GM23338 (cell line): ENCODE measurements around the gene B4GALNT4. TPM values are rescaled to one million over a fixed set of nuclear protein-coding genes. Genes with fewer than 3 reads are reported as not detected.

Source experiments
- ATAC-seq: fragments of 200-7000 bp; cut with Tn5 transposase; 3 replicates; pipeline ENCODE4 v1.9.1; 2020
- DNase-seq: peaks from one replicate; pipeline ENCODE4 v3.0.0-alpha.2; 2015; ENCODE audit warnings: low spot score
- H2AFZ ChIP-seq: fragments of 200-600 bp; sonication (generic); 2 replicates; pipeline ENCODE4 v1.8.0; 2016; ENCODE audit warnings: antibody characterized with exemption, mild to moderate bottlenecking, moderate library complexity
- H3F3A ChIP-seq: fragments of 200-600 bp; sonication (generic); replicated peaks from 2 replicates; pipeline ENCODE4 v1.8.0; 2017; ENCODE audit warnings: antibody characterized with exemption, mixed run types, low read depth
- H3K27ac ChIP-seq: fragments of 200-600 bp; sonication (generic); 2 replicates; pipeline ENCODE4 v1.6.1; 2016; ENCODE audit warnings: low read depth
- H3K27me3 ChIP-seq: fragments of 200-600 bp; sonication (generic); 2 replicates; pipeline ENCODE4 v1.8.0; 2016; ENCODE audit warnings: mild to moderate bottlenecking, mixed run types, moderate library complexity; ENCODE audit not compliant: insufficient read depth
- H3K36me3 ChIP-seq: fragments of 200-600 bp; sonication (generic); 2 replicates; pipeline ENCODE4 v1.8.0; 2016; ENCODE audit warnings: mild to moderate bottlenecking; ENCODE audit not compliant: insufficient read depth
- H3K4me1 ChIP-seq: fragments of 200-600 bp; sonication (generic); 2 replicates; pipeline ENCODE4 v1.8.0; 2016; ENCODE audit warnings: mild to moderate bottlenecking, moderate library complexity; ENCODE audit not compliant: insufficient read depth
- H3K4me2 ChIP-seq: fragments of 200-600 bp; sonication (generic); 2 replicates; pipeline ENCODE4 v1.7.1; 2017; ENCODE audit warnings: mixed run types
- H3K4me3 ChIP-seq: fragments of 200-600 bp; sonication (generic); 2 replicates; pipeline ENCODE4 v1.6.1; 2016; ENCODE audit warnings: mixed run types
- H3K79me2 ChIP-seq: fragments of 200-600 bp; sonication (generic); replicated peaks from 2 replicates; pipeline ENCODE4 v1.8.0; 2017; ENCODE audit warnings: mild to moderate bottlenecking; ENCODE audit not compliant: insufficient read depth
- H3K9me2 ChIP-seq: fragments of 200-600 bp; sonication (generic); 2 replicates; pipeline ENCODE4 v1.8.0; 2017; ENCODE audit not compliant: insufficient read depth
- H4K20me1 ChIP-seq: fragments of 200-600 bp; sonication (generic); replicated peaks from 2 replicates; pipeline ENCODE4 v1.8.0; 2017; ENCODE audit warnings: mild to moderate bottlenecking; ENCODE audit not compliant: insufficient read depth
- H3K27ac Mint-ChIP-seq: 2 replicates; pipeline ENCODE4 v1.8.0; 2020; ENCODE audit warnings: inconsistent platforms, mild to moderate bottlenecking, moderate library complexity, mixed read lengths
- H3K27me3 Mint-ChIP-seq: 3 replicates; pipeline ENCODE4 v1.8.0; 2022; ENCODE audit warnings: low read depth, mild to moderate bottlenecking, moderate library complexity, mixed read lengths, inconsistent platforms; ENCODE audit not compliant: insufficient read depth, poor library complexity
- H3K36me3 Mint-ChIP-seq: 3 replicates; pipeline ENCODE4 v1.8.0; 2021; ENCODE audit warnings: low read depth, mild to moderate bottlenecking, inconsistent platforms, moderate library complexity, mixed read lengths
- H3K4me1 Mint-ChIP-seq: 3 replicates; pipeline ENCODE4 v1.8.0; 2020; ENCODE audit warnings: mild to moderate bottlenecking, inconsistent platforms, mixed read lengths
- H3K4me3 Mint-ChIP-seq: 3 replicates; pipeline ENCODE4 v1.8.0; 2021; ENCODE audit warnings: moderate library complexity, mild to moderate bottlenecking, inconsistent platforms, mixed read lengths
- H3K9me3 Mint-ChIP-seq: 3 replicates; pipeline ENCODE4 v1.8.0; 2020; ENCODE audit warnings: moderate library complexity, mild to moderate bottlenecking, inconsistent platforms, mixed read lengths
- CREB1 ChIP-seq: fragments of 250-450 bp; sonication (Bioruptor Pico); IDR thresholded peaks from 2 replicates; pipeline ENCODE4 v1.5.0; 2020; ENCODE audit warnings: low read depth, mild to moderate bottlenecking, moderate library complexity
- CTCF ChIP-seq, 2 experiments: fragments of 200-600 bp in 1 of 2; sonication (generic) in 1 of 2; conservative IDR thresholded peaks; 2 replicates each; pipeline versions ENCODE4 v1.5.1 to v1.6.1; 2016 to 2017; ENCODE audit warnings: antibody characterized with exemption in 2 of 2, low read depth in 2 of 2, mild to moderate bottlenecking in 2 of 2, moderate library complexity in 1 of 2
- ETS1 ChIP-seq: IDR thresholded peaks from 2 replicates; pipeline ENCODE4 v1.6.1; 2016; ENCODE audit warnings: antibody characterized with exemption
- EZH2 ChIP-seq: fragments of 200-600 bp; sonication (generic); IDR thresholded peaks from one replicate; pipeline ENCODE4 v1.8.0; 2017; ENCODE audit warnings: antibody characterized with exemption, mild to moderate bottlenecking, low read depth; ENCODE audit not compliant: unreplicated experiment
- EZH2phosphoT487 ChIP-seq: fragments of 200-600 bp; sonication (generic); IDR thresholded peaks from one replicate; pipeline ENCODE4 v1.8.1; 2018; ENCODE audit warnings: antibody characterized with exemption; ENCODE audit not compliant: unreplicated experiment
- JUNB ChIP-seq: IDR thresholded peaks from one replicate; pipeline ENCODE4 v1.6.1; 2016; ENCODE audit warnings: antibody characterized with exemption; ENCODE audit not compliant: unreplicated experiment
- NANOG ChIP-seq: IDR thresholded peaks from 2 replicates; pipeline ENCODE4 v1.6.1; 2016; ENCODE audit warnings: antibody characterized with exemption, borderline replicate concordance
- POLR2AphosphoS5 ChIP-seq: IDR thresholded peaks from 2 replicates; pipeline ENCODE4 v1.6.1; 2016; ENCODE audit warnings: antibody characterized with exemption, low read depth
- REST ChIP-seq: IDR thresholded peaks from one replicate; pipeline ENCODE4 v1.6.1; 2018; ENCODE audit warnings: antibody characterized with exemption; ENCODE audit not compliant: unreplicated experiment
- STAT1 ChIP-seq: IDR thresholded peaks from one replicate; pipeline ENCODE4 v1.6.1; 2016; ENCODE audit warnings: antibody characterized with exemption; ENCODE audit not compliant: unreplicated experiment
- ZNF114 ChIP-seq: fragments of 250-450 bp; sonication (Bioruptor Pico); IDR thresholded peaks from 2 replicates; pipeline ENCODE4 v1.5.0; 2020; ENCODE audit warnings: mild to moderate bottlenecking, moderate library complexity
- ZNF331 ChIP-seq: fragments of 250-450 bp; sonication (Bioruptor Pico); IDR thresholded peaks from 2 replicates; pipeline ENCODE4 v1.5.0; 2020; ENCODE audit warnings: low read depth, mild to moderate bottlenecking, moderate library complexity
- ZNF462 ChIP-seq: fragments of 250-450 bp; sonication (Bioruptor Pico); IDR thresholded peaks from 2 replicates; pipeline ENCODE4 v1.5.0; 2020; ENCODE audit warnings: mild to moderate bottlenecking, moderate library complexity
- polyA plus RNA-seq: library from polyadenylated mRNA; unstranded; fragments of >200 nt; fragmentation: Nextera tagmentation; extraction: Ambion mirVana; gene quantifications from 2 replicates; pipeline ENCODE4 v1.2.1, GENCODE V29; 2016
- total RNA-seq: library from RNA; depleted of rRNA; stranded (reverse); fragments of >200 nt; shearing (Covaris generic); gene quantifications from 2 replicates; pipeline ENCODE4 v1.2.3, GENCODE V29; 2014

B4GALNT4 gene
- total and polyA plus RNA-seq, 2 experiments from 2014 or later, result 49.9 to 92.6 TPM

- H2AFZ ChIP-seq, result no peak overlapping the region
- Mint-ChIP-seq H3K9me3 (peaks cover 13% of the 10 kb centered on the region), H3K4me3 (no peak overlapping the region; the same call in 2 of the 3 replicates), H3K36me3 (peaks cover 16% of the 10 kb centered on the region; the same call in 2 of the 3 replicates), H3K4me1 (peaks cover 40% of the 10 kb centered on the region), H3K27ac (no peak overlapping the region), H3K27me3 (peaks cover 18% of the 10 kb centered on the region)
- no peaks in the 10 kb centered on the region; the same call in 1 of the 2 replicates for H3K36me3 ChIP-seq
- DNase-seq, result no peak
- H3K4me2 ChIP-seq, result no peak overlapping the region
- 0 out of 2 replicates have a peak, but pooled peaks cover 14% of the 10 kb centered on the region for H3F3A ChIP-seq
- ATAC-seq, result no peak
- H3K4me3 ChIP-seq, result no peak overlapping the region
- TF ChIP-seq ETS1, result no peak
- TF ChIP-seq ZNF462 (CRISPR knock-in tag), result no peak
- no peak for TF ChIP-seq CREB1 (CRISPR knock-in tag)
- TF ChIP-seq EZH2, result no peak
- TF ChIP-seq NANOG, result no peak
- no peak for TF ChIP-seq JUNB
- no peak for TF ChIP-seq CTCF (conservative IDR thresholded peaks at IDR 0.05; ENCODE audit: low read depth in 2 of 2)
- TF ChIP-seq ZNF331, result no peak
- TF ChIP-seq ZNF114, result no peak
- no peak for TF ChIP-seq EZH2phosphoT487
- TF ChIP-seq POLR2AphosphoS5, result no peak
- TF ChIP-seq STAT1, result no peak
- TF ChIP-seq REST, result no peak
- H3K27me3 ChIP-seq, result no peaks in the 10 kb centered on the region
- H3K4me1 ChIP-seq, result peaks cover 16% of the 10 kb centered on the region
- 0 out of 2 replicates have a peak overlapping the region, but pooled peaks have one; percentile 15 for H3K27ac ChIP-seq
- no peaks in the 10 kb centered on the region for H3K79me2 ChIP-seq
- no peaks in the 10 kb centered on the region for H4K20me1 ChIP-seq
- H3K9me2 ChIP-seq, result no peaks in the 10 kb centered on the region
Measured at GRCh38 chr11:329886-330253, 39.4 kb upstream of the B4GALNT4 start.
